Mucosa of rectum (tissue), 2 donors: ENCODE measurements around the gene INF2.

Experiments
- H3K27ac ChIP-seq, 2 donors: one replicate each; pipeline ENCODE4 v1.7.0; 2013; ENCODE audit warnings: inconsistent platforms in 2 of 2, low read depth in 2 of 2, low read length in 2 of 2
- H3K27me3 ChIP-seq, 2 donors: one replicate each; pipeline ENCODE4 v1.7.0; 2013; ENCODE audit warnings: low read length in 2 of 2; ENCODE audit not compliant: control insufficient read depth in 2 of 2, insufficient read depth in 2 of 2
- H3K36me3 ChIP-seq, 2 donors: one replicate each; pipeline ENCODE4 v1.7.0; 2013; ENCODE audit warnings: low read length in 2 of 2; ENCODE audit not compliant: control insufficient read depth in 2 of 2, insufficient read depth in 2 of 2
- H3K4me1 ChIP-seq, 2 donors: one replicate each; pipeline ENCODE4 v1.7.0; 2013; ENCODE audit warnings: low read length in 2 of 2, mild to moderate bottlenecking in 1 of 2; ENCODE audit not compliant: control insufficient read depth in 2 of 2, insufficient read depth in 2 of 2
- H3K4me3 ChIP-seq, 2 donors: one replicate each; pipeline ENCODE4 v1.7.0; 2013; ENCODE audit warnings: low read length in 2 of 2
- H3K9ac ChIP-seq, 2 donors: one replicate each; pipeline ENCODE4 v1.7.0; 2013; ENCODE audit warnings: low read length in 2 of 2, low read depth in 1 of 2, mild to moderate bottlenecking in 1 of 2
- H3K9me3 ChIP-seq, 2 donors: one replicate each; pipeline ENCODE4 v1.7.0; 2013; ENCODE audit warnings: low read length in 2 of 2; ENCODE audit not compliant: control insufficient read depth in 2 of 2
- donor health status: healthy.
- donor health status: Normal muscosa, but diverticular disease.

Gene INF2

DNA sequence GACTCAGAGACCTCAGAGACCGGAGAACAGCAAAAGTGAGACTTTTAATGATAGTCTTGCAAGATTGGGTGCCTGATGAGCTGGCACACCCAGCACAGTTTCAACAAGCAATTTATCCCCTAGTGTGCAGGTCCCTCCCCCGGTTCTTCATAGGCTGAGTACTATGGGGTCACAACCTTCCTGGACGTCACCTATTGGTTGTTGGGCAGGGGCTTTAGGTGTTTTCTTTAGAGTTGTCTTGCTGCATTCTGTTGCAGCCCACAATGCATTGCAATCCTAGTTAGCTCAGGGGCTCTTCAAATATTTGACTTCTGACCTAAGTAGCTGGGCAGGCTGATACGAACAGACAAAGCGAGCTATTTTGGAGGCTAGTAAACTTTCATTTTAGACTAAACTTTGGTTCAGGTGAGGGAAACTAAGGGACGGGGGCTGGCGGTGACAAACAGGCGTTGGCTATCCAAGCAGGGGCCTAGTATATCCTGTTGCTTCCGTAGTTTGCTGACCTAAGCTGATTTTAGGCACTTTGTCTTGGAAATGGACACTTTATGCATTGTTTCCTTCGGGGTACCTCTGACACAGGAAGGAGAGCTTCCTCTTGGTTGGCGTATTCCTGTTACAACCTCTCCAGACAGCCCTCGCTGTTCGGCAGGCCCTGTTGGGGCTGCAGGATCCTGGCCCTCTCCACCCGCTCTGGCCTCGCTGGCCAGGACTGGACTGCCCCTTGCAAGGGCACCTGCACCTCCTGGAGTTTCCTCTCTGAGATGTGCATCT lies 77.6 kb downstream of the INF2 start:
- no peak overlapping the region for H3K4me3 ChIP-seq
- peaks cover 14 to 16% of the 10 kb centered on the region in 2 donors for H3K36me3 ChIP-seq
- H3K27me3 ChIP-seq = no peaks in the 10 kb centered on the region
- H3K9ac ChIP-seq = no peak overlapping the region
- no peaks in the 10 kb centered on the region for H3K9me3 ChIP-seq
- H3K27ac ChIP-seq = no peak overlapping the region
- peaks cover 2 to 3% of the 10 kb centered on the region in 2 donors for H3K4me1 ChIP-seq

DNA sequence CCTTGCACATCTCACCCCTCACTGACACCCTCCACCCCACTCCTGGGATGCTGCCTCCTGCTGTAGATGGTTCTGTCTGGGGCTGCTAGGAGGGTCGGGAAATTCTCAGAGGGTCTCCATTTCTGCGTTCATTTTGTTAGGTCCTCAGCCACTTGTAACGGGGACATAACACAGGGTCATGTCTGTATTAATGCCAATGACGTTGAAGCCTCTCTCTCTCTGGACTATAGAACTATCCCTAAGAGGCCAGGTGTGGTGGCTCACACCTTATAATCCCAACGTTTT lies 78.2 kb downstream of the INF2 start:
- Histone ChIP-seq H3K4me3 (no peak overlapping the region), H3K4me1 (peaks cover 2 to 3% of the 10 kb centered on the region in 2 donors), H3K27me3 (no peaks in the 10 kb centered on the region), H3K36me3 (peaks cover 17 to 21% of the 10 kb centered on the region in 2 donors), H3K9ac (no peak overlapping the region), H3K9me3 (no peaks in the 10 kb centered on the region), H3K27ac (no peak overlapping the region)

DNA sequence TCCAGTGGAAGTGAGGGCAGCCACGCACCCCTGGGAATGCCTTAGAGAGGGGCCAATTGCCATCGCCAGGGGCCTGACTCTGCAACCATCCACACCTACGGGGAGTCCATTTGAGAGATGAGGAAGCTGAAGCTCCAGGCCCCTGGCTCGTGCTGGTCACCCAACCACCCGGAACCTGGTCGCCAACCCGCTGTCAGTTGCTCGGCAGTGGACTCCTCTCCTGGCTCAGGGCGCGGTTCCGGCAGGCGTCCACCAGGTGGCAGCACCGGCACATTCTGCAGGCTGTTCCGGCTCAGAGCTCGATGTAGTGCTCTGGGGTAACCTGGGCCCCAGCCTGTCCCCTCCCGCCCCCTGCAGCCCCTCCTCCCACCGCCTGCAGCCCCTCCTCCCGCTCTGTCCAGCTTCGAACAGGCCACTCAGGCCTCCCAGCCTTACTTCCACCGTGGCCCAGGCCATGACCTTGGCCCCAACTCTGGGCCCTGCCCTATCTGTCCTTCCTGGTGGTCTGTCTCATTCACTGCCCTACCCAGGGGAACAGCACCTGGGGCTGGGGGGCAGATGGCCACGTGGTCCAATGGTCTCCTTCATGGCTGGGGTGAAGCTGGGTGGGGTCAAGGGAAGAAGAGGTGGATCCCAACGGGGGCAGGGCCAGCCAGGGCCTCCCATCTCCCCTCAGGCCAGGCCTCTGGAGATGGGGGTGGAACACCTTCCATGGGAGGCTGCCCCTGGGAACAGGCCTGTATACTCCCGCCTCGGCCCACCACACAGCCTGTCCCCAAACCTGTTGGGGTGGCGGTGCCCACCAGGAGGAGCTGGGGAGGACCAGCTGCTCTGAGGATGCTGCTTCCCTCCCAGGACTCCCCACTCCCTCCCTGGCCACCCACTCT lies 79.3 kb downstream of the INF2 start:
- peaks cover 26 to 27% of the 10 kb centered on the region in 2 donors for H3K36me3 ChIP-seq
- H3K27me3 ChIP-seq = no peaks in the 10 kb centered on the region
- peak overlapping the region in 1 of 2 donors; percentile 42 for H3K27ac ChIP-seq
- peaks cover 2 to 3% of the 10 kb centered on the region in 2 donors for H3K4me1 ChIP-seq
- H3K9me3 ChIP-seq = no peaks in the 10 kb centered on the region
- H3K4me3 ChIP-seq = no peak overlapping the region
- H3K9ac ChIP-seq = no peak overlapping the region

DNA sequence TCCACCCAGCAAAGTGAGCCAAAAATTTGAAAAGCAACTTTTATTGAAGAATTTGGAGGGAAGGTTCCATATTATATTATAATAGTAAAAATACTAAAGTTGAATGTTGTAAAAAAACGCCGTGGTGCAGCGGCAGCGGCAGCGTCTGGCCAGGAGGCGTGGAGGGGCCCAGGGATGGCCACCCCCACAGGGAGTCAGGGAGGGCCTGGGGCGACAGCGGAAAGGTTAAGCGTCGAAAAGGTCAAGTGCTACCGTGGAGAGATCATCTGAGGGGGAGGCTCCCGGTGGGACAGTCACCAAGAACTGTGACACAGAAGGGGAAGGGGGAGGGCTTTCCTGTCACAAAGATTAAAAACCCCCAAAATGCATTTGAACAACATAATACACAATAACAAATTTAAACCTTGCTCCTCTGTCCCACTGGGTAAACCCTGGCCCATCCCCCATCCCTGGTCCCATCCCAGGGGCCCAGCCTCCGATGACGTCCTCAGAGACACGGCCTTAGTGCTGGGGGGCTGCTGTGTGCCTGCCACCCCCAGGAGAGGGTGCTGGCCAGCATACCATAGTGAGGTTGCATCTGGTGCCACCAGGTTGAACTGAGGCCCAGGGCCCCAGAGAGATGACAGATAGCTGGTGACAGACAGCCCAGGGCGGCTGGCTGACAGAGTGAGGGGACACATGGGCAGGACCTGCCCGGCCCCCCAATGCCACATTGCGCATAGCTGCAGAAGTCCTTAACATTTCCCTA lies 80.1 kb downstream of the INF2 start:
- peaks cover 2 to 3% of the 10 kb centered on the region in 2 donors for H3K4me1 ChIP-seq
- no peak overlapping the region for H3K9ac ChIP-seq
- H3K36me3 ChIP-seq = peaks cover 29 to 30% of the 10 kb centered on the region in 2 donors
- H3K27me3 ChIP-seq = no peaks in the 10 kb centered on the region
- no peak overlapping the region for H3K4me3 ChIP-seq
- no peak overlapping the region for H3K27ac ChIP-seq
- H3K9me3 ChIP-seq = no peaks in the 10 kb centered on the region

DNA sequence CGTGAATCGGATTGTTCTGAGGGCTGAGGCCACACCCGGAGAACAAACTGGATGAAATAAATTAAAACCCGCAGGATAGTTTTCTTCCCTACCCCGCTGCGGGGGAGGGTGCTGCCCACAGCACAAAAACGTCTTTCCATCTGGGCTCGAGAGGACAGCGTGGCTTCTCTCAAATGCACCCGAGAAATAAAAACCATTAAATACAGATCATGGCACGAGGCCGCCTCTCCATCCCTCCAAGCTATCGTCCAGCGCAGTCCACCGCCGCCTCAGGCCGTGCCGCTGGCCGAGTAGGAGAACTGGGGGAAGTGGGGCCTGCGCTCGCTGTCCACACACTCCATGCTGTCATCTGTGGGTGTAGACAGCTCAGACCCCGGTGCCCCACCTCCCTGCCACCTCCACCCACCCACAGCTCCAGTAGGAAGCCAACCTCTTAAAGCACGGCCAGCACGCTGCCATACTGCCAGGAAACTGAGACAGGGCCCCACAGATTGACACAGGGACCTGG lies 80.7 kb downstream of the INF2 start:
- peaks cover 2 to 3% of the 10 kb centered on the region in 2 donors for H3K4me1 ChIP-seq
- H3K4me3 ChIP-seq = no peak overlapping the region
- peaks cover 33% of the 10 kb centered on the region in 2 donors for H3K36me3 ChIP-seq
- H3K27me3 ChIP-seq = no peaks in the 10 kb centered on the region
- no peaks in the 10 kb centered on the region for H3K9me3 ChIP-seq
- no peak overlapping the region for H3K9ac ChIP-seq
- H3K27ac ChIP-seq = no peak overlapping the region

DNA sequence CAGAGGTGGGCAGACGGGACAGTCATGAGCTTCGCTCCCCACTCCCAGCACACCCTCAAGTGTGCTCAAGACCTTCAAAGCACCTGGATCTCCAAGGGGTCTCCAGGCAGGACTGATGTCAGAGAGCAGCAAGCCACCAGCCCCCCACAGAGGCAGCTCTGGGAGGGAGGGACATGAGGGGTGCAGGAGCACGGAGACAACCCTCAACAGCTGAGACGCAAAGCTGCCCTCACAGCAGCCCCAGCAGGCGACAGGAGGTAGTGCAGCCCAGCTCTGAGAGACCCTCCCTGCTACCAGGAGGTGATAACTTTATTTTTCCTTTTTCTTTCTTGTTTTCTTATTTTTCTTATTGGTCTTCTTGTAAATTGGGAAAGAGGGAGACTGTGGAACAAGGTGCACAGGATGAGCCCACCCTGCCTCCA lies 81.4 kb downstream of the INF2 start:
- Histone ChIP-seq H3K36me3 (peaks cover 33 to 39% of the 10 kb centered on the region in 2 donors), H3K9ac (no peak overlapping the region), H3K4me1 (peaks cover 2 to 3% of the 10 kb centered on the region in 2 donors), H3K4me3 (no peak overlapping the region), H3K9me3 (no peaks in the 10 kb centered on the region), H3K27ac (no peak overlapping the region), H3K27me3 (no peaks in the 10 kb centered on the region)

DNA sequence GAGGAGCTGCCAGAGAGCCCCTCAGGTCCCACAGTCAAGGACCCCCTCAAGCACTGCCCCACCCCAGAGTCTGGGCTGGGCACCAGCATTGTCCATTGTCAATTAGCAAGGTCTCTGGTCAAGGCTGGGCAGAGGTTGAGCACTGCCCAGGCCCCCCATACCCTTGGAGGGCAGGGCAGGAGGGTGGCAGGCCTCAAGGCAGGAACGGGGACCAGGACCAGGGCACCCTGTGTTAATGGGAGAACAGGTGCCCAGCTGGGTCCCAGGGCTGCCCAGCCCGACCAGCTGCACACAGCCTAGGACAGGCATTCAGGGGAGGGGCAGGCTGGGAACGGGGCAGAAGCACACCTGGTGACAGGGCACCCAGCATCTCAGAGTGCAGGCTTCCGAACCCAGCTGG lies 82.0 kb downstream of the INF2 start:
- Histone ChIP-seq H3K36me3 (peaks cover 33 to 39% of the 10 kb centered on the region in 2 donors), H3K9me3 (no peaks in the 10 kb centered on the region), H3K27me3 (no peaks in the 10 kb centered on the region), H3K9ac (no peak overlapping the region), H3K27ac (no peak overlapping the region), H3K4me3 (no peak overlapping the region), H3K4me1 (peaks cover 2 to 3% of the 10 kb centered on the region in 2 donors)
